Measurements from ENCODE around the gene WFDC9. TPM values are rescaled to one million over a fixed set of nuclear protein-coding genes. Genes with fewer than 3 reads are reported as not detected.
"Not testable (repeated sequence)": the region's sequence is repeated elsewhere in the genome, so short reads cannot be mapped to it uniquely, and the experiment has no call there.

Gene WFDC9
- total and polyA plus RNA-seq, 2 donors (not counting 3 experiments of a cell fraction or from before 2014, with no cell fraction given), result not detected

- Histone ChIP-seq H3K27me3 (ENCODE audit: control insufficient read depth in 2 of 2, insufficient read depth in 2 of 2, low read length in 2 of 2) (no peaks in the 10 kb centered on the region), H3K4me3 (replicated peaks in 1 of 3; ENCODE audit: insufficient read depth in 1 of 3, low read depth in 1 of 3, low read length in 3 of 3) (no peak overlapping the region), H3K9me1 (replicated peaks; ENCODE audit: control insufficient read depth, extremely low read depth, insufficient read depth, low read length) (no peaks in the 10 kb centered on the region), H3K9ac (replicated peaks; ENCODE audit: extremely low read depth, insufficient read depth, low read length) (no peak overlapping the region), H3K36me3 (ENCODE audit: control insufficient read depth in 2 of 2, extremely low read depth in 1 of 2, insufficient read depth in 2 of 2, low read length in 2 of 2) (no peaks in the 10 kb centered on the region), H3K4me2 (ENCODE audit: insufficient read depth, low read length) (no peak overlapping the region), H2AFZ (ENCODE audit: low read depth, low read length) (no peak overlapping the region), H3K27ac (ENCODE audit: insufficient read depth, low read depth, low read length) (no peak overlapping the region), H4K20me1 (replicated peaks; ENCODE audit: control insufficient read depth, extremely low read depth, insufficient read depth, low read length) (no peaks in the 10 kb centered on the region), H3K4me1 (ENCODE audit: control insufficient read depth, extremely low read depth, insufficient read depth, low read length) (no peaks in the 10 kb centered on the region), H3K79me2 (ENCODE audit: control insufficient read depth, insufficient read depth, low read length) (no peaks in the 10 kb centered on the region), H3K9me3 (replicated peaks; ENCODE audit: control insufficient read depth, insufficient read depth, low read length) (no peaks in the 10 kb centered on the region)
- POLR2A ChIA-PET, result no interaction called here
- dilution Hi-C loops (cut with MboI; ENCODE audit: extremely low pct_ligation_motif_present, low sequenced_read_pairs), result no loop called here
- DNase-seq (ENCODE audit: low read depth, low spot score), result no peak
- FAIRE-seq, result no peak
- CTCF ChIA-PET, result no interaction called here
- TF ChIP-seq JUN (IDR thresholded peaks at IDR 0.05; ENCODE audit: borderline replicate concordance, insufficient read depth, insufficient read length, low read depth) (no peak), POLR2AphosphoS5 (IDR thresholded peaks at IDR 0.05; ENCODE audit: insufficient read depth, low read depth, low read length) (no peak), GATA2 (IDR thresholded peaks at IDR 0.05; ENCODE audit: insufficient read depth, insufficient read length, low read depth, low read length) (no peak), MAX (IDR thresholded peaks at IDR 0.05; ENCODE audit: insufficient read depth, insufficient read length) (no peak), POLR2A (IDR thresholded peaks at IDR 0.05; ENCODE audit: low read depth, low read length) (no peak), CTCF (IDR thresholded peaks at IDR 0.05; ENCODE audit: extremely low read depth in 1 of 2, insufficient read depth in 1 of 2, low read depth in 1 of 2, low read length in 2 of 2) (no peak)
- no TSS peak for BruUV-seq (replicated peaks)
- intact Hi-C loops (cut with micrococcal nuclease), result no loop called here
Observed at GRCh38 chr20:45646875-45647274, 15.8 kb upstream of the WFDC9 start.

GRCh38 chr20:45645869-45646268 is 14.8 kb upstream of the WFDC9 start:
- H2AFZ ChIP-seq (ENCODE audit: low read depth, low read length); H3K27ac ChIP-seq (ENCODE audit: insufficient read depth, low read depth, low read length); FAIRE-seq; POLR2A ChIA-PET; intact Hi-C loops (cut with micrococcal nuclease); H3K9ac ChIP-seq (replicated peaks; ENCODE audit: extremely low read depth, insufficient read depth, low read length); dilution Hi-C loops (cut with MboI; ENCODE audit: extremely low pct_ligation_motif_present, low sequenced_read_pairs); H3K4me2 ChIP-seq (ENCODE audit: insufficient read depth, low read length); H3K79me2 ChIP-seq (ENCODE audit: control insufficient read depth, insufficient read depth, low read length); H3K4me3 ChIP-seq (replicated peaks in 1 of 3; ENCODE audit: insufficient read depth in 1 of 3, low read depth in 1 of 3, low read length in 3 of 3); H3K9me1 ChIP-seq (replicated peaks; ENCODE audit: control insufficient read depth, extremely low read depth, insufficient read depth, low read length); CTCF ChIA-PET; H3K4me1 ChIP-seq (ENCODE audit: control insufficient read depth, extremely low read depth, insufficient read depth, low read length); DNase-seq (ENCODE audit: low read depth, low spot score); H3K36me3 ChIP-seq (ENCODE audit: control insufficient read depth in 2 of 2, extremely low read depth in 1 of 2, insufficient read depth in 2 of 2, low read length in 2 of 2); H3K9me3 ChIP-seq (replicated peaks; ENCODE audit: control insufficient read depth, insufficient read depth, low read length); H4K20me1 ChIP-seq (replicated peaks; ENCODE audit: control insufficient read depth, extremely low read depth, insufficient read depth, low read length); BruUV-seq (replicated peaks); H3K27me3 ChIP-seq (ENCODE audit: control insufficient read depth in 2 of 2, insufficient read depth in 2 of 2, low read length in 2 of 2): not testable (repeated sequence)

- BruUV-seq (replicated peaks); H4K20me1 ChIP-seq (replicated peaks; ENCODE audit: control insufficient read depth, extremely low read depth, insufficient read depth, low read length); DNase-seq (ENCODE audit: low read depth, low spot score); H3K36me3 ChIP-seq (ENCODE audit: control insufficient read depth in 2 of 2, extremely low read depth in 1 of 2, insufficient read depth in 2 of 2, low read length in 2 of 2); H2AFZ ChIP-seq (ENCODE audit: low read depth, low read length); H3K9me1 ChIP-seq (replicated peaks; ENCODE audit: control insufficient read depth, extremely low read depth, insufficient read depth, low read length); H3K27me3 ChIP-seq (ENCODE audit: control insufficient read depth in 2 of 2, insufficient read depth in 2 of 2, low read length in 2 of 2); FAIRE-seq; H3K9me3 ChIP-seq (replicated peaks; ENCODE audit: control insufficient read depth, insufficient read depth, low read length); H3K4me1 ChIP-seq (ENCODE audit: control insufficient read depth, extremely low read depth, insufficient read depth, low read length); intact Hi-C loops (cut with micrococcal nuclease); POLR2A ChIA-PET; dilution Hi-C loops (cut with MboI; ENCODE audit: extremely low pct_ligation_motif_present, low sequenced_read_pairs); CTCF ChIA-PET; H3K27ac ChIP-seq (ENCODE audit: insufficient read depth, low read depth, low read length); H3K4me2 ChIP-seq (ENCODE audit: insufficient read depth, low read length); H3K4me3 ChIP-seq (replicated peaks in 1 of 3; ENCODE audit: insufficient read depth in 1 of 3, low read depth in 1 of 3, low read length in 3 of 3); H3K79me2 ChIP-seq (ENCODE audit: control insufficient read depth, insufficient read depth, low read length); H3K9ac ChIP-seq (replicated peaks; ENCODE audit: extremely low read depth, insufficient read depth, low read length): not testable (repeated sequence)
Observed at GRCh38 chr20:45641076-45641475, 10.0 kb upstream of the WFDC9 start.

Data from endothelial cell of umbilical vein (primary cell).